ENCODE results near the gene CALHM6.

- TF ChIP-seq, protein P1, sequence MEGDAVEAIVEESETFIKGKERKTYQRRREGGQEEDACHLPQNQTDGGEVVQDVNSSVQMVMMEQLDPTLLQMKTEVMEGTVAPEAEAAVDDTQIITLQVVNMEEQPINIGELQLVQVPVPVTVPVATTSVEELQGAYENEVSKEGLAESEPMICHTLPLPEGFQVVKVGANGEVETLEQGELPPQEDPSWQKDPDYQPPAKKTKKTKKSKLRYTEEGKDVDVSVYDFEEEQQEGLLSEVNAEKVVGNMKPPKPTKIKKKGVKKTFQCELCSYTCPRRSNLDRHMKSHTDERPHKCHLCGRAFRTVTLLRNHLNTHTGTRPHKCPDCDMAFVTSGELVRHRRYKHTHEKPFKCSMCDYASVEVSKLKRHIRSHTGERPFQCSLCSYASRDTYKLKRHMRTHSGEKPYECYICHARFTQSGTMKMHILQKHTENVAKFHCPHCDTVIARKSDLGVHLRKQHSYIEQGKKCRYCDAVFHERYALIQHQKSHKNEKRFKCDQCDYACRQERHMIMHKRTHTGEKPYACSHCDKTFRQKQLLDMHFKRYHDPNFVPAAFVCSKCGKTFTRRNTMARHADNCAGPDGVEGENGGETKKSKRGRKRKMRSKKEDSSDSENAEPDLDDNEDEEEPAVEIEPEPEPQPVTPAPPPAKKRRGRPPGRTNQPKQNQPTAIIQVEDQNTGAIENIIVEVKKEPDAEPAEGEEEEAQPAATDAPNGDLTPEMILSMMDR (IDR thresholded peaks at IDR 0.05) = no peak
- TF ChIP-seq POLR2A (IDR thresholded peaks at IDR 0.05) = no peak
These were observed 29.1 kb upstream of the CALHM6 start for GRCh38 chr6:116431964-116432595.
